ENCODE results near the gene GAS6. TPM values are rescaled to one million over a fixed set of nuclear protein-coding genes. Genes with fewer than 3 reads are reported as not detected.

GAS6 gene
- total RNA-seq, 1 experiment from 2014 or later, result 49.4 TPM

GRCh38 chr13:113813070-113813748, 50.7 kb downstream of the GAS6 start:
- ChIA-PET RAD21 (ENCODE audit: low non-redundant PET in 1 of 2, low total read pairs in 2 of 2, uncharacterized antibody in 2 of 2, unreplicated experiment in 2 of 2) (no interaction called here), CTCF (no interaction called here), POLR2A (no interaction called here)
- Histone ChIP-seq H3K9me2 (ENCODE audit: insufficient read depth) (no peaks in the 10 kb centered on the region), H3K79me2 (ENCODE audit: insufficient read depth, low read length) (peaks cover 26% of the 10 kb centered on the region), H3K9ac (ENCODE audit: low read length) (no peak overlapping the region), H3K27me3 (ENCODE audit: insufficient read depth, low read length) (no peaks in the 10 kb centered on the region), H3K27ac (ENCODE audit: low read depth, low read length) (no peak overlapping the region), H3K4me2 (ENCODE audit: low read length) (no peak overlapping the region), H2AFZ (ENCODE audit: low read depth, low read length, poor library complexity, severe bottlenecking) (no peak overlapping the region), H3K9me3 (ENCODE audit: control insufficient read depth in 1 of 2, insufficient read depth in 1 of 2, low read depth in 1 of 2, low read length in 2 of 2) (peaks cover 11 to 17% of the 10 kb centered on the region in 2 experiments; a peak in 2 of 4 replicates), H3K4me3 (replicated peaks in 1 of 2; ENCODE audit: low read depth in 1 of 2, low read length in 2 of 2) (no peak overlapping the region), H3K36me3 (ENCODE audit: control insufficient read depth in 1 of 2, insufficient read depth in 2 of 2, low read length in 2 of 2) (peaks cover 2 to 5% of the 10 kb centered on the region in 2 experiments; a peak in 1 of 4 replicates), H3K4me1 (ENCODE audit: control insufficient read depth in 1 of 2, insufficient read depth in 2 of 2, low read length in 2 of 2) (peaks cover 9 to 23% of the 10 kb centered on the region in 2 experiments), H4K20me1 (ENCODE audit: insufficient read depth) (no peaks in the 10 kb centered on the region)
- DNase-seq (ENCODE audit: low read depth, low spot score) (no peak), ATAC-seq (no peak)
- no TSS peak for BruUV-seq (replicated peaks)
- intact Hi-C loops (cut with micrococcal nuclease), result no loop called here
- no peak for TF ChIP-seq EGR1 (IDR thresholded peaks at IDR 0.05; ENCODE audit: low read depth)
- no peak for TF ChIP-seq SIN3A (IDR thresholded peaks at IDR 0.05; ENCODE audit: low read depth)
- no peak for TF ChIP-seq YY1 (IDR thresholded peaks at IDR 0.05; ENCODE audit: extremely low read depth, insufficient replicate concordance, low read depth, low read length)
- TF ChIP-seq EZH2phosphoT487 (IDR thresholded peaks at IDR 0.05; ENCODE audit: borderline replicate concordance), result no peak
- no peak for TF ChIP-seq SRF (IDR thresholded peaks at IDR 0.05; ENCODE audit: low read depth)
- TF ChIP-seq ELF1 (IDR thresholded peaks at IDR 0.05; ENCODE audit: borderline replicate concordance, low read depth), result no peak
- TF ChIP-seq RAD21 (IDR thresholded peaks at IDR 0.05; ENCODE audit: low read depth), result no peak
- TF ChIP-seq CEBPB (IDR thresholded peaks at IDR 0.05; ENCODE audit: low read depth), result no peak
- TF ChIP-seq TCF7L2 (IDR thresholded peaks at IDR 0.05; ENCODE audit: borderline replicate concordance, extremely low read depth, insufficient read depth, insufficient read length), result no peak
- TF ChIP-seq CBX3 (IDR thresholded peaks at IDR 0.05; ENCODE audit: low read depth), result no peak
- no peak for TF ChIP-seq ATF3 (IDR thresholded peaks at IDR 0.05)
- no peak for TF ChIP-seq JUND (IDR thresholded peaks at IDR 0.05)
- TF ChIP-seq EZH2 (IDR thresholded peaks at IDR 0.05), result no peak
- TF ChIP-seq FOSL1 (IDR thresholded peaks at IDR 0.05; ENCODE audit: low read depth), result no peak

Measured in HCT116 (cell line).